SU-DHL-6 (cell line): Measurements from ENCODE around the gene RSPO1.

ENCODE experiments used
- H2AFZ ChIP-seq: fragments of 200-600 bp; sonication (generic); 2 replicates; pipeline ENCODE4 v1.6.1; 2014; ENCODE audit warnings: low read depth, mild to moderate bottlenecking, moderate library complexity, mixed read lengths, antibody characterized with exemption, low read length; ENCODE audit not compliant: severe bottlenecking
- H3F3A ChIP-seq: fragments of 200-600 bp; shearing (Covaris generic); 2 replicates; pipeline ENCODE4 v1.6.0; 2016; ENCODE audit warnings: antibody characterized with exemption, mild to moderate bottlenecking; ENCODE audit not compliant: insufficient read depth
- H3K27ac ChIP-seq: fragments of 200-600 bp; sonication (generic); 2 replicates; pipeline ENCODE4 v1.5.1; 2016; ENCODE audit warnings: low read depth, mild to moderate bottlenecking, low read length, moderate library complexity, mixed read lengths
- H3K27me3 ChIP-seq: fragments of 200-600 bp; sonication (generic), shearing (Covaris generic); 2 replicates; pipeline ENCODE4 v1.6.0; 2014; ENCODE audit warnings: mild to moderate bottlenecking, low read length
- H3K36me3 ChIP-seq: fragments of 200-600 bp; sonication (generic); 2 replicates; pipeline ENCODE4 v1.6.1; 2014; ENCODE audit warnings: mild to moderate bottlenecking, low read length, mixed read lengths
- H3K4me2 ChIP-seq: fragments of 300-600, 200-600 bp; shearing (Covaris generic), sonication (generic); 2 replicates; pipeline ENCODE4 v1.6.0; 2014; ENCODE audit warnings: low read length, low read depth, mild to moderate bottlenecking; ENCODE audit not compliant: poor library complexity, severe bottlenecking
- H3K4me3 ChIP-seq: fragments of 200-600 bp; sonication (generic); 2 replicates; pipeline ENCODE4 v1.5.1; 2014; ENCODE audit warnings: antibody characterized with exemption, low read length, mild to moderate bottlenecking, mixed read lengths; ENCODE audit not compliant: insufficient read depth, poor library complexity, severe bottlenecking
- H3K79me2 ChIP-seq: fragments of 200-600 bp; sonication (generic); 2 replicates; pipeline ENCODE4 v1.6.1; 2014; ENCODE audit warnings: mild to moderate bottlenecking, low read length, moderate library complexity; ENCODE audit not compliant: insufficient read depth
- H3K9ac ChIP-seq: fragments of 200-600 bp; sonication (generic); 2 replicates; pipeline ENCODE4 v1.7.0; 2014; ENCODE audit warnings: mild to moderate bottlenecking, low read length
- H3K9me2 ChIP-seq: fragments of 200-600 bp; sonication (generic); replicated peaks from 2 replicates; pipeline ENCODE4 v1.6.1; 2014; ENCODE audit warnings: low read length; ENCODE audit not compliant: insufficient read depth
- H3K9me3 ChIP-seq: fragments of 200-600 bp; sonication (generic); 2 replicates; pipeline ENCODE4 v1.6.1; 2014; ENCODE audit warnings: low read length, mixed read lengths; ENCODE audit not compliant: insufficient read depth
- H4K20me1 ChIP-seq: fragments of 200-600 bp; sonication (generic); 2 replicates; pipeline ENCODE4 v1.6.1; 2014; ENCODE audit warnings: low read depth, mild to moderate bottlenecking, antibody characterized with exemption, low read length, moderate library complexity, mixed read lengths
- CTCF ChIP-seq: fragments of 200-600 bp; sonication (generic); IDR thresholded peaks from one replicate; pipeline ENCODE4 v1.5.1; 2017; ENCODE audit warnings: antibody characterized with exemption, mild to moderate bottlenecking, low read length, moderate library complexity; ENCODE audit not compliant: insufficient read depth, poor library complexity, severe bottlenecking
- EZH2phosphoT487 ChIP-seq: fragments of 200-600 bp; sonication (generic), shearing (Covaris generic); conservative IDR thresholded peaks from 2 replicates; pipeline ENCODE4 v1.6.1; 2018; ENCODE audit warnings: mild to moderate bottlenecking, antibody characterized with exemption, low read length, moderate library complexity, mixed read lengths

Gene RSPO1

GRCh38 chr1:37575692-37576091 is 59.0 kb downstream of the RSPO1 start:
- no peaks in the 10 kb centered on the region for H3K9me3 ChIP-seq
- H3F3A ChIP-seq, result no peaks in the 10 kb centered on the region
- no peaks in the 10 kb centered on the region for H4K20me1 ChIP-seq
- no peak overlapping the region for H3K9ac ChIP-seq
- no peaks in the 10 kb centered on the region for H3K9me2 ChIP-seq
- no peak overlapping the region for H3K27ac ChIP-seq
- no peaks in the 10 kb centered on the region for H3K79me2 ChIP-seq
- H3K4me2 ChIP-seq, result no peak overlapping the region
- H3K36me3 ChIP-seq, result peaks cover 37% of the 10 kb centered on the region
- no peak for TF ChIP-seq CTCF
- TF ChIP-seq EZH2phosphoT487, result no peak
- H3K27me3 ChIP-seq, result no peaks in the 10 kb centered on the region
- no peak overlapping the region for H2AFZ ChIP-seq
- H3K4me3 ChIP-seq, result no peak overlapping the region

- Histone ChIP-seq H3K9me2 (no peaks in the 10 kb centered on the region), H3K4me3 (no peak overlapping the region), H3K4me2 (no peak overlapping the region), H3K9ac (no peak overlapping the region), H3K79me2 (no peaks in the 10 kb centered on the region), H2AFZ (no peak overlapping the region), H4K20me1 (no peaks in the 10 kb centered on the region), H3F3A (no peaks in the 10 kb centered on the region), H3K9me3 (no peaks in the 10 kb centered on the region), H3K27ac (no peak overlapping the region), H3K36me3 (peaks cover 31% of the 10 kb centered on the region), H3K27me3 (no peaks in the 10 kb centered on the region)
- TF ChIP-seq CTCF, result no peak
- no peak for TF ChIP-seq EZH2phosphoT487
These were observed 59.7 kb downstream of the RSPO1 start for GRCh38 chr1:37574834-37575480.

GRCh38 chr1:37570528-37571334 is 64.0 kb downstream of the RSPO1 start:
- no peak overlapping the region for H3K4me3 ChIP-seq
- TF ChIP-seq EZH2phosphoT487 (no peak), CTCF (no peak)
- H3K36me3 ChIP-seq, result peaks cover 38% of the 10 kb centered on the region
- H3K27ac ChIP-seq, result no peak overlapping the region
- no peaks in the 10 kb centered on the region for H3K9me3 ChIP-seq
- H4K20me1 ChIP-seq, result no peaks in the 10 kb centered on the region
- H3F3A ChIP-seq, result no peaks in the 10 kb centered on the region
- no peak overlapping the region for H3K4me2 ChIP-seq
- no peaks in the 10 kb centered on the region for H3K79me2 ChIP-seq
- H3K9me2 ChIP-seq, result no peaks in the 10 kb centered on the region
- H3K9ac ChIP-seq, result no peak overlapping the region
- no peaks in the 10 kb centered on the region for H3K27me3 ChIP-seq
- H2AFZ ChIP-seq, result no peak overlapping the region
